H1 (cell line): ENCODE results near the gene PPP2R2D. TPM values are rescaled to one million over a fixed set of nuclear protein-coding genes. Genes with fewer than 3 reads are reported as not detected.
A peak's percentile ranks its signal among the peaks of the same experiment; 100 is the strongest.

Source experiments
- CTCF ChIA-PET: fragments of 300-600 bp; sonication (Branson Sonifier 250); formaldehyde crosslinking; loops from one replicate; lab custom pipeline; 2021; ENCODE audit not compliant: partially characterized antibody; lab: Charles Lee
- POLR2A ChIA-PET: fragments of 300-600 bp; sonication (Branson Sonifier 250); formaldehyde crosslinking; loops from one replicate; lab custom pipeline; 2021; ENCODE audit warnings: inconsistent platforms; ENCODE audit not compliant: partially characterized antibody; lab: Charles Lee
- DNase-seq, 2 experiments: peaks; one replicate each; pipeline versions ENCODE4 v3.0.0 to v3.0.0-alpha.2; 2010 to 2022; ENCODE audit warnings: low spot score in 2 of 2, low read depth in 1 of 2, mixed read lengths in 1 of 2
- FAIRE-seq: peaks from 2 replicates; lab custom pipeline; 2011; peaks lifted over from hg19 to GRCh38; lab: Jason Lieb, UNC
- H2AFZ ChIP-seq: 2 replicates; pipeline ENCODE4 v1.8.1; 2012; ENCODE audit warnings: low read length, inconsistent platforms
- H2AK5ac ChIP-seq: 2 replicates; pipeline ENCODE4 v1.6.1; 2013; ENCODE audit warnings: low read depth, low read length
- H2BK120ac ChIP-seq: replicated peaks from 2 replicates; pipeline ENCODE3; 2013; ENCODE audit warnings: low read depth, low read length, inconsistent platforms
- H2BK12ac ChIP-seq: 2 replicates; pipeline ENCODE4 v1.6.1; 2013; ENCODE audit warnings: low read depth, low read length
- H2BK15ac ChIP-seq: 2 replicates; pipeline ENCODE4 v1.6.1; 2013; ENCODE audit warnings: low read length
- H2BK20ac ChIP-seq: 2 replicates; pipeline ENCODE4 v1.6.1; 2013; ENCODE audit warnings: low read length
- H2BK5ac ChIP-seq: 2 replicates; pipeline ENCODE4 v1.6.1; 2013; ENCODE audit warnings: low read depth, low read length
- H3K14ac ChIP-seq: 2 replicates; pipeline ENCODE4 v1.6.1; 2013; ENCODE audit warnings: inconsistent platforms; ENCODE audit not compliant: insufficient read length
- H3K18ac ChIP-seq: 2 replicates; pipeline ENCODE4 v1.6.1; 2013; ENCODE audit warnings: low read length; ENCODE audit errors: extremely low read depth
- H3K23ac ChIP-seq: 2 replicates; pipeline ENCODE4 v1.6.1; 2013; ENCODE audit warnings: inconsistent platforms; ENCODE audit not compliant: insufficient read length
- H3K23me2 ChIP-seq: 2 replicates; pipeline ENCODE4 v1.6.1; 2013; ENCODE audit warnings: low read depth, low read length
- H3K27ac ChIP-seq: 2 replicates; pipeline ENCODE4 v1.6.1; 2011; ENCODE audit warnings: low read depth, low read length, inconsistent platforms
- H3K27me3 ChIP-seq, 4 experiments: replicated peaks in 1 of 4; 1 replicate in 1 of 4; 2 replicates in 3 of 4; pipeline versions ENCODE4 v1.6.1 to v1.8.1; 2011 to 2013; ENCODE audit warnings: low read length in 3 of 4, mild to moderate bottlenecking in 3 of 4, inconsistent platforms in 2 of 4, mixed read lengths in 2 of 4, moderate library complexity in 1 of 4; ENCODE audit not compliant: control insufficient read depth in 3 of 4, insufficient read depth in 3 of 4; ENCODE audit errors: extremely low read depth in 1 of 4
- H3K36me3 ChIP-seq, 4 experiments: 2 replicates each; pipeline versions ENCODE4 v1.6.1 to v1.8.1; 2011 to 2013; ENCODE audit warnings: mild to moderate bottlenecking in 4 of 4, low read length in 3 of 4, moderate library complexity in 2 of 4, control low read depth in 1 of 4, inconsistent platforms in 1 of 4; ENCODE audit not compliant: insufficient read depth in 4 of 4, control insufficient read depth in 2 of 4
- H3K4ac ChIP-seq: replicated peaks from 2 replicates; pipeline ENCODE3; 2013; ENCODE audit warnings: low read length, low read depth, mixed read lengths, inconsistent platforms; ENCODE audit not compliant: insufficient read length
- H3K4me1 ChIP-seq, 4 experiments: replicated peaks in 1 of 4; 1 replicate in 1 of 4; 2 replicates in 3 of 4; pipeline versions ENCODE4 v1.6.1 to v1.8.1; 2011 to 2013; ENCODE audit warnings: low read length in 3 of 4, inconsistent platforms in 2 of 4, mixed read lengths in 1 of 4; ENCODE audit not compliant: insufficient read depth in 4 of 4, control insufficient read depth in 3 of 4
- H3K4me2 ChIP-seq, 2 experiments: 2 replicates each; pipeline versions ENCODE4 v1.6.1 to v1.8.1; 2011 to 2013; ENCODE audit warnings: low read depth in 2 of 2, low read length in 2 of 2, control low read depth in 1 of 2, inconsistent platforms in 1 of 2, mild to moderate bottlenecking in 1 of 2; ENCODE audit not compliant: insufficient read depth in 1 of 2
- H3K4me3 ChIP-seq, 4 experiments: fragments of 200-600, 300-600 bp in 1 of 4; sonication (generic), shearing (Covaris generic), sonication (Bioruptor Twin) in 1 of 4; 2 replicates each; pipeline versions ENCODE4 v1.5.1 to v1.8.1; 2011 to 2016; ENCODE audit warnings: low read length in 4 of 4, low read depth in 3 of 4, control low read depth in 2 of 4, inconsistent platforms in 2 of 4, mild to moderate bottlenecking in 2 of 4, mixed read lengths in 1 of 4, moderate library complexity in 1 of 4; ENCODE audit not compliant: insufficient read depth in 2 of 4; ENCODE audit errors: extremely low read depth in 1 of 4
- H3K56ac ChIP-seq: replicated peaks from 2 replicates; pipeline ENCODE3; 2013; ENCODE audit warnings: low read depth, mild to moderate bottlenecking, mixed read lengths, low read length, inconsistent platforms; ENCODE audit not compliant: insufficient read length
- H3K79me1 ChIP-seq: 2 replicates; pipeline ENCODE4 v1.6.1; 2013; ENCODE audit warnings: low read depth, low read length, control low read depth
- H3K79me2 ChIP-seq, 2 experiments: 2 replicates each; pipeline versions ENCODE4 v1.6.1 to v1.8.1; 2012 to 2013; ENCODE audit warnings: low read length in 2 of 2, mild to moderate bottlenecking in 2 of 2, inconsistent platforms in 1 of 2; ENCODE audit not compliant: insufficient read depth in 2 of 2, control insufficient read depth in 1 of 2
- H3K9ac ChIP-seq, 4 experiments: replicated peaks in 1 of 4; 1 replicate in 1 of 4; 2 replicates in 3 of 4; pipeline versions ENCODE4 v1.6.1 to v1.8.1; 2011 to 2013; ENCODE audit warnings: low read depth in 3 of 4, low read length in 3 of 4, control low read depth in 2 of 4, mild to moderate bottlenecking in 2 of 4, moderate library complexity in 2 of 4, inconsistent platforms in 1 of 4; ENCODE audit errors: extremely low read depth in 1 of 4
- H3K9me3 ChIP-seq, 2 experiments: 2 replicates each; pipeline versions ENCODE4 v1.6.1 to v1.8.1; 2012 to 2013; ENCODE audit warnings: mild to moderate bottlenecking in 2 of 2, moderate library complexity in 2 of 2, control low read depth in 1 of 2, inconsistent platforms in 1 of 2, low read depth in 1 of 2, low read length in 1 of 2, mixed read lengths in 1 of 2; ENCODE audit not compliant: insufficient read depth in 2 of 2
- H4K20me1 ChIP-seq, 2 experiments: replicated peaks in 1 of 2; 2 replicates each; pipeline versions ENCODE3 to v1.8.1; 2011 to 2013; ENCODE audit warnings: inconsistent platforms in 2 of 2, low read length in 2 of 2, mild to moderate bottlenecking in 1 of 2; ENCODE audit not compliant: insufficient read depth in 2 of 2, control insufficient read depth in 1 of 2
- H4K5ac ChIP-seq: 2 replicates; pipeline ENCODE4 v1.6.1; 2013; ENCODE audit warnings: low read length, low read depth, mixed read lengths, inconsistent platforms; ENCODE audit not compliant: insufficient read length
- H4K8ac ChIP-seq: 2 replicates; pipeline ENCODE4 v1.8.0; 2013; ENCODE audit warnings: mild to moderate bottlenecking, moderate library complexity, low read length, inconsistent platforms; ENCODE audit not compliant: insufficient read depth; ENCODE audit errors: extremely low read depth
- H4K91ac ChIP-seq: replicated peaks from 2 replicates; pipeline ENCODE3; 2013; ENCODE audit warnings: low read length, mixed read lengths, inconsistent platforms; ENCODE audit not compliant: insufficient read length
- CEBPB ChIP-seq: IDR thresholded peaks from 2 replicates; pipeline ENCODE4 v1.6.1; 2012; ENCODE audit warnings: low read depth, low read length
- CHD1 ChIP-seq: IDR thresholded peaks from 2 replicates; pipeline ENCODE4 v1.6.1; 2012; ENCODE audit warnings: low read depth, low read length, improper control_type of control experiment
- FOSL1 ChIP-seq: IDR thresholded peaks from 2 replicates; pipeline ENCODE4 v1.6.1; 2011; ENCODE audit warnings: mild to moderate bottlenecking, low read depth, low read length, moderate library complexity; ENCODE audit not compliant: insufficient read depth
- GABPA ChIP-seq: IDR thresholded peaks from 2 replicates; pipeline ENCODE4 v1.6.1; 2011; ENCODE audit warnings: mild to moderate bottlenecking, low read length, moderate library complexity, borderline replicate concordance; ENCODE audit not compliant: insufficient read depth
- JUND ChIP-seq: IDR thresholded peaks from 2 replicates; pipeline ENCODE4 v1.6.1; 2011; ENCODE audit warnings: mild to moderate bottlenecking, improper control_type of control experiment, low read length
- KDM4A ChIP-seq: IDR thresholded peaks from one replicate; pipeline ENCODE4 v1.7.1; 2012; ENCODE audit warnings: low read depth, mild to moderate bottlenecking, moderate library complexity, low read length, inconsistent platforms; ENCODE audit not compliant: severe bottlenecking
- SIX5 ChIP-seq: IDR thresholded peaks from 2 replicates; pipeline ENCODE4 v1.6.1; 2011; ENCODE audit warnings: mild to moderate bottlenecking, low read depth, low read length
- SP2 ChIP-seq: IDR thresholded peaks from 2 replicates; pipeline ENCODE4 v1.6.1; 2012; ENCODE audit warnings: mild to moderate bottlenecking, low read length, inconsistent platforms
- WGBS, 2 experiments: shearing (Covaris generic) in 1 of 2; methylation state at CpG; one replicate each; pipeline versions ENCODE4 v1.1.6 to v1.1.7; 2013 to 2015; ENCODE audit warnings: low lambda C conversion rate in 2 of 2, mixed read lengths in 2 of 2, inconsistent platforms in 1 of 2, low coverage in 1 of 2, missing lambda C conversion rate in 1 of 2; ENCODE audit not compliant: insufficient replicate concordance in 2 of 2, insufficient coverage in 1 of 2, insufficient read length in 1 of 2; ENCODE audit errors: extremely low coverage in 1 of 2, missing lambda C conversion rate in 1 of 2; 5-methylcytosine and 5-hydroxymethylcytosine counted together
- polyA plus RNA-seq, 7 experiments: library from polyadenylated mRNA; depleted of rRNA in 3 of 7; stranded (reverse) in 5 of 7; unstranded in 2 of 7; fragments of >200 nt in 5 of 7; fragments of 200-250 nt in 2 of 7; gene quantifications; 1 replicate in 5 of 7; 2 replicates in 1 of 7; 4 replicates in 1 of 7; pipeline versions ENCODE4 v1.2.1 to v1.2.3, GENCODE V29; 2011 to 2013; ENCODE audit warnings: missing spikeins in 2 of 7, mixed read lengths in 2 of 7
- total RNA-seq: library from RNA; stranded (reverse); fragmentation: NEBNext Ultra II Directional; extraction: Animal tissue kit (Norgen Biotek cat#: 25700); gene quantifications from 2 replicates; pipeline ENCODE4 v1.2.1, GENCODE V29; 2021

Gene PPP2R2D
- total and polyA plus RNA-seq, 2 of the 8 experiments (the other 6 are each of a cell fraction or from before 2014, with no cell fraction given): 25.4 to 32.8 TPM

GRCh38 chr10:131898713-131899112 lies 2.1 kb upstream of the PPP2R2D start:
- Histone ChIP-seq H3K14ac (no peak overlapping the region), H3K79me1 (no peaks in the 10 kb centered on the region), H3K23me2 (peaks cover 2% of the 10 kb centered on the region; the same call in 1 of the 2 replicates), H3K4ac (no peak overlapping the region), H3K79me2 (peaks cover 9 to 23% of the 10 kb centered on the region in 2 experiments), H2BK5ac (no peak overlapping the region), H2BK20ac (no peak overlapping the region), H4K8ac (no peak overlapping the region), H3K56ac (no peak overlapping the region), H2AK5ac (0 out of 2 replicates have a peak overlapping the region, but pooled peaks have one; percentile 75), H3K27ac (no peak overlapping the region), H3K36me3 (no peaks in the 10 kb centered on the region), H3K23ac (no peak overlapping the region), H3K9me3 (no peaks in the 10 kb centered on the region), H3K4me2 (no peak overlapping the region), H4K5ac (no peak overlapping the region), H3K9ac (no peak overlapping the region), H4K91ac (no peak overlapping the region), H3K4me1 (peaks cover 0 to 2% (median 0%) of the 10 kb centered on the region in 4 experiments; a peak in 3 of 7 replicates), H2AFZ (no peak overlapping the region), H2BK120ac (no peak overlapping the region), H3K27me3 (peaks cover 0 to 2% (median 0%) of the 10 kb centered on the region in 4 experiments; a peak in 3 of 7 replicates), H2BK15ac (no peak overlapping the region), H2BK12ac (peak overlapping the region; percentile 75; the same call in 1 of the 2 replicates), H3K18ac (no peak overlapping the region), H3K4me3 (no peak overlapping the region), H4K20me1 (peaks cover 8 to 10% of the 10 kb centered on the region in 2 experiments)
- CTCF ChIA-PET: interaction anchor here (1.0 to 1.7 kb wide), 5 partner anchors 13 to 259 kb away, joined by 3 to 11 read pairs (median 6); no protein-coding TSS in a partner anchor
- no peak for DNase-seq
- WGBS, 2 experiments: 86% methylated on average over 5 of the region's 5 CpGs; no CpG with 5 or more reads in 1 of the 2 experiments
- POLR2A ChIA-PET: no interaction called here
- FAIRE-seq: no peak
- TF ChIP-seq SIX5 (no peak), SP2 (no peak), KDM4A (no peak), JUND (no peak), FOSL1 (no peak), CEBPB (no peak), CHD1 (no peak), GABPA (no peak)
